ENCODE measurements around the gene SLC7A14. TPM values are rescaled to one million over a fixed set of nuclear protein-coding genes. Genes with fewer than 3 reads are reported as not detected.

Gene SLC7A14
- total and polyA plus RNA-seq, 2 experiments from 2014 or later: 0.05 TPM; not detected in 1

GRCh38 chr3:170560296-170560695 is 25.6 kb downstream of the SLC7A14 start:
- Histone ChIP-seq H3K9me3 (ENCODE audit: low read depth) (no peaks in the 10 kb centered on the region), H3F3A (ENCODE audit: insufficient read depth) (no peaks in the 10 kb centered on the region), H3K27me3 (replicated peaks; ENCODE audit: insufficient read depth) (no peaks in the 10 kb centered on the region), H3K36me3 (ENCODE audit: low read depth) (no peaks in the 10 kb centered on the region), H3K4me2 (ENCODE audit: unreplicated experiment) (no peak overlapping the region), H3K27ac (no peak overlapping the region), H4K20me1 (ENCODE audit: insufficient read depth) (no peaks in the 10 kb centered on the region), H2AFZ (no peak overlapping the region), H3K9ac (no peak overlapping the region), H3K4me1 (ENCODE audit: insufficient read depth) (peaks cover 8% of the 10 kb centered on the region), H3K79me2 (ENCODE audit: insufficient read depth) (no peaks in the 10 kb centered on the region), H3K4me3 (no peak overlapping the region), H3K9me2 (ENCODE audit: insufficient read depth) (no peaks in the 10 kb centered on the region)
- TF ChIP-seq EZH2 (IDR thresholded peaks at IDR 0.05; ENCODE audit: insufficient read depth, poor library complexity, severe bottlenecking): no peak
- TF ChIP-seq EZH2phosphoT487 (IDR thresholded peaks at IDR 0.05; ENCODE audit: insufficient read depth, low read depth): no peak
- 77 to 79% methylated on average over 4 of the region's 4 CpGs for WGBS, 2 experiments (ENCODE audit: low coverage in 1 of 2, low lambda C conversion rate in 2 of 2, missing lambda C conversion rate in 2 of 2)
- no peak for DNase-seq
- in situ Hi-C loops (cut with MboI): no loop called here

GRCh38 chr3:170558427-170558826 is 27.4 kb downstream of the SLC7A14 start:
- peaks cover 7% of the 10 kb centered on the region; the same call in 1 of the 2 replicates for H3K4me1 ChIP-seq (ENCODE audit: insufficient read depth)
- H3K9ac ChIP-seq: no peak overlapping the region
- H3K36me3 ChIP-seq (ENCODE audit: low read depth): no peaks in the 10 kb centered on the region
- H3K4me2 ChIP-seq (ENCODE audit: unreplicated experiment): no peak overlapping the region
- DNase-seq: no peak
- H3K27me3 ChIP-seq (replicated peaks; ENCODE audit: insufficient read depth): no peaks in the 10 kb centered on the region
- no peak for TF ChIP-seq EZH2phosphoT487 (IDR thresholded peaks at IDR 0.05; ENCODE audit: insufficient read depth, low read depth)
- no peak for TF ChIP-seq EZH2 (IDR thresholded peaks at IDR 0.05; ENCODE audit: insufficient read depth, poor library complexity, severe bottlenecking)
- in situ Hi-C loops (cut with MboI): no loop called here
- no peak overlapping the region for H3K4me3 ChIP-seq
- no peaks in the 10 kb centered on the region for H3K9me2 ChIP-seq (ENCODE audit: insufficient read depth)
- H4K20me1 ChIP-seq (ENCODE audit: insufficient read depth): no peaks in the 10 kb centered on the region
- no peak overlapping the region for H2AFZ ChIP-seq
- no peaks in the 10 kb centered on the region for H3F3A ChIP-seq (ENCODE audit: insufficient read depth)
- H3K27ac ChIP-seq: no peak overlapping the region
- no peaks in the 10 kb centered on the region for H3K79me2 ChIP-seq (ENCODE audit: insufficient read depth)
- H3K9me3 ChIP-seq (ENCODE audit: low read depth): no peaks in the 10 kb centered on the region

DNA sequence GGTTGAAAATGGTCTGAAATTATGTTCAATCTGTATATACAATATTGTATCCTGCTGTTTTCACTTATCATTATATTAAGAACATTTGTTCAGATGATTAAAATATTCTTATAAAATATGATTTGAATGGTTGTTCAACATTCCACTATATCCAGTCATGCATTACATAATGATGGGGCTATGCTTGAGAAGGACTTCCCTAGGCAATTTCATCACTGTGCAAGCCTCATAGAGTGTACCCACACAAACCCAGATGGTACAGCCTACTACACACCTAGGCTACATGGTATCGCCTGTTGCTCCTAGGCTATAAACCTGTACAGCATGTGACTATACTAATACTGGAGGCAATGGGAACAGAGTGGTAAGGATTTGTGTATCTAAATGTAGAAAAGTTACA is 30.5 kb downstream of the SLC7A14 start:
- H3K36me3 ChIP-seq (ENCODE audit: low read depth): no peaks in the 10 kb centered on the region
- H2AFZ ChIP-seq: no peak overlapping the region
- DNase-seq: peak; percentile 65
- H3K4me2 ChIP-seq (ENCODE audit: unreplicated experiment): no peak overlapping the region
- H3K79me2 ChIP-seq (ENCODE audit: insufficient read depth): no peaks in the 10 kb centered on the region
- no peaks in the 10 kb centered on the region for H3K9me2 ChIP-seq (ENCODE audit: insufficient read depth)
- H4K20me1 ChIP-seq (ENCODE audit: insufficient read depth): no peaks in the 10 kb centered on the region
- in situ Hi-C loops (cut with MboI): no loop called here
- H3K9me3 ChIP-seq (ENCODE audit: low read depth): no peaks in the 10 kb centered on the region
- no peak overlapping the region for H3K27ac ChIP-seq
- no peak overlapping the region for H3K4me3 ChIP-seq
- no peaks in the 10 kb centered on the region for H3K27me3 ChIP-seq (replicated peaks; ENCODE audit: insufficient read depth)
- H3F3A ChIP-seq (ENCODE audit: insufficient read depth): no peaks in the 10 kb centered on the region
- TF ChIP-seq EZH2 (IDR thresholded peaks at IDR 0.05; ENCODE audit: insufficient read depth, poor library complexity, severe bottlenecking) (no peak), EZH2phosphoT487 (IDR thresholded peaks at IDR 0.05; ENCODE audit: insufficient read depth, low read depth) (no peak)
- WGBS, 2 experiments (ENCODE audit: low coverage in 1 of 2, low lambda C conversion rate in 2 of 2, missing lambda C conversion rate in 2 of 2): 93 to 96% methylated on average over 1 of the region's 1 CpG
- H3K4me1 ChIP-seq (ENCODE audit: insufficient read depth): peaks cover 7% of the 10 kb centered on the region; the same call in 1 of the 2 replicates
- H3K9ac ChIP-seq: no peak overlapping the region

DNA sequence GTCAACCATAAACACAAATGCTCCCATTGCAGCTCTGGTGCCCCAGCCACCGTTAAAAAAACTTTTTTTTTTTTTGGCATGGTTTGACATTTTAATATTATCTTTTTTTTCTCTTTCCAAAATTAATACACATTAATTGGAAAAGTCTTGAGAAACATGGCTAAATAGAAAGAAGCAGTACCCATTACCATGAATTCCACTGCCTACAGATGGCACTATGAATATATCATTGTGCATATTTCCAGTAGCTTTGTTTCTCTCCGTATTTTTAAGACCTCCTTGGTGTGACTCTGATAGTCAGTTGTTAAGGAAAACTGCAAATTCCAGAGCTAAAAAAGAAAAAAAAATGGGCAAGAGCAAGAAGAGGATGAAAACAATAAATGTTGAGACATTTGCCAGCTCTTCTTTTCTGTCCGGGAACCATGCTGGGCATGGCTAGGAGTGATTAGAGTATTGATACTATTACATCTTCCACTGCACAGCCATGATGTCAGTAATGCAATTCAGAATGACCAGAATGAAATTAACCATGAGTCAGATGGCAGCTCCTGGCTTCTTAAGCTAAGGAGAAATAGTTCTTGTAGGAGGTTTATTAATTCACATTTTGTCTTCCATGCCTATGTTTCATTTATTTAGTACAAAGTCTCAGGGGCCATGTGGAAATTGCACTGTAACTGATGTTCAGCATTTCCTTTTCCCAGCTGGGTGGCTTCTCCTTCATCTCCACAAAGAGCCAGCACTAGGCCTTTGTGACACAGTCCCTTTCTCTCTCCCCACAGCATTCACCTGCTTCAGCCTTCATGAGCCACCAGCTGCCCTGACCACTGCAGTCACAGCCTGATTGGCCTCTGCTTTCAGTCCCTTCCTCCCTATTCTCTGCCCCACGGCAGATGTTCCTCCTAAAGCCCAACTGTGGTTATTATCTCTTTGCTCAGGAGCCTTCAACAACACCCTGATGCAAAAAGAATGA is 31.8 kb downstream of the SLC7A14 start:
- in situ Hi-C loops (cut with MboI): no loop called here
- no peaks in the 10 kb centered on the region for H3F3A ChIP-seq (ENCODE audit: insufficient read depth)
- H3K79me2 ChIP-seq (ENCODE audit: insufficient read depth): no peaks in the 10 kb centered on the region
- DNase-seq: peak; percentile 57
- no peaks in the 10 kb centered on the region for H3K9me3 ChIP-seq (ENCODE audit: low read depth)
- no peak overlapping the region for H3K27ac ChIP-seq
- H4K20me1 ChIP-seq (ENCODE audit: insufficient read depth): no peaks in the 10 kb centered on the region
- no peaks in the 10 kb centered on the region for H3K9me2 ChIP-seq (ENCODE audit: insufficient read depth)
- 20 to 22% methylated on average over 4 of the region's 4 CpGs for WGBS, 2 experiments (ENCODE audit: low coverage in 1 of 2, low lambda C conversion rate in 2 of 2, missing lambda C conversion rate in 2 of 2)
- no peaks in the 10 kb centered on the region for H3K36me3 ChIP-seq (ENCODE audit: low read depth)
- H3K4me1 ChIP-seq (ENCODE audit: insufficient read depth): peaks cover 7% of the 10 kb centered on the region; the same call in 1 of the 2 replicates
- H3K9ac ChIP-seq: no peak overlapping the region
- H2AFZ ChIP-seq: peak overlapping the region; percentile 59; the same call in 1 of the 2 replicates
- H3K27me3 ChIP-seq (replicated peaks; ENCODE audit: insufficient read depth): no peaks in the 10 kb centered on the region
- no peak overlapping the region for H3K4me2 ChIP-seq (ENCODE audit: unreplicated experiment)
- no peak overlapping the region for H3K4me3 ChIP-seq
- no peak for TF ChIP-seq EZH2phosphoT487 (IDR thresholded peaks at IDR 0.05; ENCODE audit: insufficient read depth, low read depth)
- TF ChIP-seq EZH2 (IDR thresholded peaks at IDR 0.05; ENCODE audit: insufficient read depth, poor library complexity, severe bottlenecking): no peak

Measured in GM23248 (cell line).